Activated CD4-positive, alpha-beta T cell treated with anti-CD3 and anti-CD28 coated beads, Interleukin-2, amount 50 U/mL, for 48 hours (primary cell): ENCODE measurements around the gene CNPY3.

Source experiments
- DNase-seq, 2 experiments: peaks; one replicate each; pipeline ENCODE4 v3.0.0-alpha.2; 2020

The CNPY3 gene

GRCh38 chr6:42984001-42984923, 55.0 kb downstream of the CNPY3 start, which contains the start of gene PPP2R5D:
PPP2R5D (plus strand) TSS chr6:42984570; CDS start chr6:42984678, 108 bp downstream.
- DNase-seq, result peak; percentile 98

- peak in 1 of 2 experiments; percentile 26 for DNase-seq
Observed at GRCh38 chr6:42984924-42985475, 55.7 kb downstream of the CNPY3 start.

GRCh38 chr6:42987533-42988451, 58.5 kb downstream of the CNPY3 start:
- DNase-seq, result no peak

GRCh38 chr6:42988486-42989020, 59.3 kb downstream of the CNPY3 start:
- DNase-seq, result no peak
